Activated CD4-positive, alpha-beta T cell treated with anti-CD3 and anti-CD28 coated beads for 36 hours (primary cell): ENCODE data around the gene DOP1B. TPM values are rescaled to one million over a fixed set of nuclear protein-coding genes. Genes with fewer than 3 reads are reported as not detected.
"Not testable (repeated sequence)": the region's sequence is repeated elsewhere in the genome, so short reads cannot be mapped to it uniquely, and the experiment has no call there.

ENCODE experiments used
- ATAC-seq: fragments of 200-7000 bp; cut with Tn5 transposase; one replicate; pipeline ENCODE4 v1.10.0; 2021; ENCODE audit warnings: mild to moderate bottlenecking, moderate library complexity
- CTCF ChIA-PET: fragments of 350-600 bp; sonication (Branson Sonifier 250); formaldehyde crosslinking; loops from one replicate; lab custom pipeline; 2021; ENCODE audit warnings: antibody characterized with exemption; lab: Charles Lee
- POLR2A ChIA-PET: fragments of 350-600 bp; sonication (Branson Sonifier 250); formaldehyde crosslinking; loops from one replicate; lab custom pipeline; 2021; ENCODE audit warnings: antibody characterized with exemption, inconsistent platforms; lab: Charles Lee
- DNase-seq: peaks from one replicate; pipeline ENCODE4 v3.0.0-alpha.2; 2020
- H3K27ac Mint-ChIP-seq: one replicate; pipeline ENCODE4 v1.8.0; 2021; ENCODE audit warnings: mixed read lengths
- H3K27me3 Mint-ChIP-seq: one replicate; pipeline ENCODE4 v1.8.0; 2021; ENCODE audit warnings: mixed read lengths
- H3K36me3 Mint-ChIP-seq: one replicate; pipeline ENCODE4 v1.8.0; 2021; ENCODE audit warnings: low read depth, mixed read lengths
- H3K4me1 Mint-ChIP-seq: one replicate; pipeline ENCODE4 v1.8.0; 2021; ENCODE audit warnings: mixed read lengths
- H3K4me3 Mint-ChIP-seq: one replicate; pipeline ENCODE4 v1.8.0; 2021; ENCODE audit warnings: mild to moderate bottlenecking, moderate library complexity, mixed read lengths
- H3K9me3 Mint-ChIP-seq: one replicate; pipeline ENCODE4 v1.8.0; 2021; ENCODE audit warnings: low read depth, mixed read lengths
- intact Hi-C, 2 experiments: fragments of 100-400 bp; cut with DNase I in 1 of 2; cut with micrococcal nuclease in 1 of 2; formaldehyde crosslinking; loops; one replicate each; pipeline versions ENCODE4 v1.14.2 to v1.15.1; 2022 to 2024; cut with DNase I, micrococcal nuclease
- total RNA-seq, 2 experiments: library from RNA; stranded (reverse); gene quantifications; one replicate each; pipeline ENCODE4 v1.2.3, GENCODE V29; 2021

The DOP1B gene
- total RNA-seq, 2 experiments from 2014 or later: 15.0 to 19.0 TPM

DNA sequence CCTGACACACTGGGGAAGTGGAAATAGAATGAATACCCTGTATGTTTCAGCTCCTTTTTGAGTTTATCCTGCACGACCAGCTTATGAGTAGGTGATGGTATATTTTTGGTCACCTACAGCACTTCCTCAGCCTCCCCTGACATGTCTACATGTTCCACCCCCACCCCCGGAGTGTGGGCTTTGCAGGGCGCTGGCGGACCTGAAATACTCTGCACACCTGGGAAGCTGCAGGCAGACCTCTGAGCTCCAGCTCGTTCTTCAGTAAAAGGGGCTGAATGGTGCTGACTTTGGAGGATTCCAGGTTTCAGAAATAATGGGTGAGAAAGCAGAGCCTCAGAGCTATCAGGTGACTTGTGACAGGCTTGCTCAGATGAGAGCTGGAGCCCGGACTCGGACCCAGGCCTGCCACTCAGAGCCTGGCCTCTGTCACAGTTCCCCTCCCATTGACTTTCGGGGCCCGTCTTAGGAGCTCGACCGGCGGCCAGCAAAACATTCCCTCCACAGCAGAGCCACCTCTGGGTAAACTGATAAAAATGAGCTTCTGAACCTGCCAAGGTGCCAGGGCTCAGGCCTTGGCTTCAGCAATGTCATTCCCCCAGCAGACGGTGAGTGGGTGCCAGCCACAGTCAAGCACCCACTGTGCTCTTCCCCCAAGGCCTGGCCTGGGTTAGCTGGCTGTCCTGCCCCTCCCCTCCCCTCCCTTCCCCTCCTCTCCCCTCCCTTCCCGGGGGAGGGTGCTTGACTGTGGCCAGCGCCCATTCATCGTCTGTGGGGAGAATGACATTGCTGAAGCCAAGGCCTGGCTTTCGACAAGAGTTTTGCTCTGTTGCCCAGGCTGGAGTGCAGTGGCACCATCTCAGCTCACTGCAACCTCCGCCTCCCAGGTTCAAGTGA, 30.1 kb downstream of the DOP1B start:
- ATAC-seq: no peak
- no peak overlapping the region for H3K4me3 Mint-ChIP-seq
- no peaks in the 10 kb centered on the region for H3K9me3 Mint-ChIP-seq
- no peak for DNase-seq
- H3K4me1 Mint-ChIP-seq: peaks cover 4% of the 10 kb centered on the region
- intact Hi-C loops: no loop called here
- peaks cover 7% of the 10 kb centered on the region for H3K36me3 Mint-ChIP-seq
- H3K27me3 Mint-ChIP-seq: no peaks in the 10 kb centered on the region
- POLR2A ChIA-PET: no interaction called here
- no peak overlapping the region for H3K27ac Mint-ChIP-seq
- CTCF ChIA-PET: interaction anchor here (0.7 to 1.0 kb wide), 2 partner anchors 13 to 23 kb away, joined by 3 read pairs; no protein-coding TSS in a partner anchor

DNA sequence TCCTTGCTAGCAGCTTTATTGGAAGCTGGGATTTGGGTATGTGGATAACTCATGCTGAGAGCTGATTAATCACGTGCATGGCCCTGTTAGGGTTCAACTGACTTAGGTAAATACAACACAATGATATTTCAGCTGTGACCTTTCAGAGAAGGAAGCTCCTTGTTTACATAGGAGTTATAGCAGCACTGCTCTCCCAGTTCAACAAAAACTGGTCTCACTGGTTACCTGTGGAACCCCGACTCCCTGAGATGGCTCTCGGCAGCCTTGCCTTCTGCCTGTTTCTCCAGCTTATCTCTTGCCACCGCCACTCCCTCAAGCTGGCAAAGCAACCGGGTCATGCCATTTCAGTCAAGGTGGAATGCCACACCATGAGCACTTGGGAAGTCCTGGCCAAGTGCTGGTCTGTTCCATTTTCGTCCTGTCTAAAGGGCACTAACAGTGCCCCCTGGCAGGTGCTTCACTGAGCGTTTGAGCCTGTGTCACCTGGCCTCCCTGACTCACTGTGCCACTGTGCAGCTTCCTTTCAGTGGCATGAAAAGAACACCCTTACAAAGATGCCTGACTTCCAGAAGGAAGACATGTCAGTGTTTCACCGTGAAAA, 31.6 kb downstream of the DOP1B start:
- Mint-ChIP-seq H3K9me3 (no peaks in the 10 kb centered on the region), H3K36me3 (peaks cover 7% of the 10 kb centered on the region), H3K27ac (no peak overlapping the region), H3K27me3 (no peaks in the 10 kb centered on the region), H3K4me3 (no peak overlapping the region), H3K4me1 (peaks cover 4% of the 10 kb centered on the region)
- DNase-seq (no peak), ATAC-seq (no peak)
- CTCF ChIA-PET: interaction anchor here (2.0 kb wide), 1 partner anchor 22 kb away, joined by 5 read pairs; no protein-coding TSS in a partner anchor
- intact Hi-C loops: no loop called here
- POLR2A ChIA-PET: no interaction called here

DNA sequence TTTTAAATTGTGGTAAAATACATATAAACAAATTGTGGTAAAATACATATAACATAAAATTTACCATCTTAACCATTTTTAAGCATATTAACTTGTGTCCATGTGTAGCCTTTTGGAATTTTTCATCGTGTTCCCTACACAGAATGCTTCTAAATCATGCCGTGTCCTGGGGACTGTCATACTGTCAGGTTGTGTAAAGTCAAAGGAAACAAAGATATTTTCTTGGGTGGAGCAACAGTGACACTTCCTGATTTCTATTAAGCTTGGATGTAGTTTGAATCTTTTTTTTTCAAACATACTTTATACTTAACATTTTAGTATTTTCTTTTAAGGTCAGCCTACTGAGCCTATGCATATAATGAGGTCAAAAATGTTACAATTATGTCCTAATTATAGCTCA, 32.3 kb downstream of the DOP1B start:
- Mint-ChIP-seq H3K4me3 (no peak overlapping the region), H3K27ac (no peak overlapping the region), H3K27me3 (no peaks in the 10 kb centered on the region), H3K36me3 (peaks cover 7% of the 10 kb centered on the region), H3K4me1 (peaks cover 4% of the 10 kb centered on the region), H3K9me3 (no peaks in the 10 kb centered on the region)
- no peak for ATAC-seq
- no peak for DNase-seq
- intact Hi-C loops: no loop called here
- ChIA-PET CTCF (interaction anchor here (2.0 kb wide), 1 partner anchor 21 kb away, joined by 5 read pairs; no protein-coding TSS in a partner anchor), POLR2A (no interaction called here)

DNA sequence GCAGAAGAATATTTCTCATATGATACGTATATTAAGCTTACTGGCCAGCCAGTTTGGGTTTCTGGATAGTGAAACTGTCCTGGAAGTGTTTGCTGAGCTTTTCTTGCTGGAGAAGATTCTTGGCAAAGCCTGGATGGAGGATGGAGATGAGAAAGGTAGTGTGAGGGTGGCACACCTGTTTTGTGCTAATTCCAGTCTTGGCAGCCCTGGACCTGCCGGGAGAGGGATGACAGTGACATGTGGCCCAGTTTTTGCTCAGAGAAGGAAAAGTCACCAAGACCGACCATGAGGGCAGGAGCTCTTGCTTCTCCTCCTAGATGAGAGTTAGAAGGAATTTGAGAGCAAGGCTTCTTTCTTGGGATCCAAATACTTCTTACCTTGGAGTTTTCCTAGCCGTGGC, 34.1 kb downstream of the DOP1B start:
- Mint-ChIP-seq H3K27ac (no peak overlapping the region), H3K27me3 (no peaks in the 10 kb centered on the region), H3K36me3 (peaks cover 4% of the 10 kb centered on the region), H3K9me3 (no peaks in the 10 kb centered on the region), H3K4me1 (peaks cover 4% of the 10 kb centered on the region), H3K4me3 (no peak overlapping the region)
- CTCF ChIA-PET: no interaction called here
- DNase-seq (no peak), ATAC-seq (no peak)
- POLR2A ChIA-PET: no interaction called here
- intact Hi-C loops: no loop called here

DNA sequence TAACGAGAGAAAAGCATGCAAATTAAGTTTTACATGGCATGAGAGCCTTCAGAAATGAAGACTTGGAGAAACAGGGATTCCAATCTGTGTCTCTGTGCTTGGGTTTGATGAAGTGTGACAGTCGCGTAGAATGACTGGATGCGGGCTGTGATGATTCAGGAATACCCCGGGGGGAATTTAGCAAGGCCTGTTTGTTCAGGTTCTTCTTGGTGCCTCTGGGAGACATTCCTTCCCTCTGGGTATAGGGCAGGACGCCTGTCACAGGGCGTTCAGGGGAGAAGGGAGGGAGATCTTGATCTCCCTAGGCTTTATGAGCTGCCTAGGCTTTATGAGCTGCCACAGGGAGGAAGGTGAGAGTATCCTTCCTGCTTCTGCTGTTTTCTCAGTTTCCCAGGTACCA, 36.6 kb downstream of the DOP1B start:
- Mint-ChIP-seq H3K27me3 (no peaks in the 10 kb centered on the region), H3K4me3 (no peak overlapping the region), H3K9me3 (no peaks in the 10 kb centered on the region), H3K4me1 (peaks cover 2% of the 10 kb centered on the region), H3K36me3 (peaks cover 2% of the 10 kb centered on the region), H3K27ac (no peak overlapping the region)
- ChIA-PET CTCF (no interaction called here), POLR2A (interaction anchor here (0.7 kb wide), 1 partner anchor 26 kb away, joined by 3 read pairs; no protein-coding TSS in a partner anchor)
- no peak for ATAC-seq
- intact Hi-C loops: no loop called here
- DNase-seq: no peak

DNA sequence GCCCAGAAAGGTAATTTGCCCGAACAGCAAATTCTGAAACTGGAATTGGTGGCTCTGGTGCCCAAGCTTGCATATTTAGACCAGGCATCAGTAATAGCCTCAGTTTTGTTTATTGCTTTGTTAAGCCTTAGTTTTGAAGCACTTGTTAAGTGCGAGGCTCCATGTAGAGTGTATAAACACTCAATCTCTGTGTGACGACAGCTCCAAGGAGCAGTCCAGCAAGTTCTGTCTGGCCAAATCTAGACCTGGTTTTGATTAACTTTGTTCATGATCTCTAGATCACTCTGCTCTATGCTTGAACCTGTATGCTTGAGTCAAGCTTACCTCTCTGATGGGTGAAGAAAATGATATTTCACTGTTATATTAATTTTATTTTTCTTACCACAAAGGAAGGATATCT, 37.4 kb downstream of the DOP1B start:
- CTCF ChIA-PET: no interaction called here
- H3K27ac Mint-ChIP-seq: no peak overlapping the region
- no peaks in the 10 kb centered on the region for H3K9me3 Mint-ChIP-seq
- H3K4me1 Mint-ChIP-seq: no peaks in the 10 kb centered on the region
- H3K36me3 Mint-ChIP-seq: peaks cover 1% of the 10 kb centered on the region
- intact Hi-C loops: no loop called here
- no peaks in the 10 kb centered on the region for H3K27me3 Mint-ChIP-seq
- H3K4me3 Mint-ChIP-seq: no peak overlapping the region
- POLR2A ChIA-PET: no interaction called here
- ATAC-seq (no peak), DNase-seq (no peak)

DNA sequence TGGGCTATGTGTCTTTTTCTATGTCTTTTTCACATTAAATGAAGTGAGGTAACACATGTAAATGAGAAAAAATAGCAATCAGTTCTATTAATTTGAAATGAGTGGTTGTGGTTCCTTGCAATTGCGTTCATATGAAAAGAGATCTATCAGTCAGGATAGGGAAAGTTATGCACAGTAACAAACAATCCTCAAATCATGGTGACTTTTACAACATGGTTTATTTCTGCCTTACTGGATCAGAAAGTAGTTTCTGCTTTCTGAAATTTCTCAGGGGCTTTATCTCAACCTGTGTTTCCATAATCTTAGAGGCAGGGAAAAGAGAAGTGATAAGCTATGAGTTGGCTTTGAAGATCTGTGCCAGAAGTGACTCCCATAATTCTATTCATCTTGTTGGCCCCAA, 39.0 kb downstream of the DOP1B start:
- ATAC-seq: no peak
- Mint-ChIP-seq H3K4me1 (no peaks in the 10 kb centered on the region), H3K36me3 (peaks cover 5% of the 10 kb centered on the region), H3K27ac (no peak overlapping the region), H3K27me3 (no peaks in the 10 kb centered on the region), H3K9me3 (no peaks in the 10 kb centered on the region), H3K4me3 (no peak overlapping the region)
- CTCF ChIA-PET: interaction anchor here (0.6 kb wide), 1 partner anchor 1622 kb away, joined by 3 read pairs; no protein-coding TSS in a partner anchor
- intact Hi-C loops: no loop called here
- POLR2A ChIA-PET: interaction anchor here (0.6 kb wide), 1 partner anchor 11 kb away, joined by 3 read pairs; no protein-coding TSS in a partner anchor
- no peak for DNase-seq

DNA sequence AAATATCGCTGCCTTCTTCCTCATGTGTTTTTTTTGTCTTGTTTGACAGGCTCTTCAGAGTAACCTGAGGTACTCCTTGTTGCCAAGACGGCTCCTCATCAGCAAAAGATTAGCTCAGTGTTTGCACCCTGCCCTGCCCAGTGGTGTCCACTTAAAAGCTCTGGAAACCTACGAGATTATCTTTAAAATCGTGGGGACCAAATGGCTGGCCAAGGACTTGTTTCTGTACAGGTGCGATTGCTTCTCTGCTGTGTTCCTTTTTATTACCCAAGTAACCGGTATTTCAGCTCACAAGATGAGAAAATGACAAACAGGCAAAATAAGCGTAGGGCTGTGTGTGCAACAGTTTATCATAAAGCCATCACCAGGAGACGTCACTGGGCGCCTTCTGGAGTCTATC, 42.4 kb downstream of the DOP1B start:
- intact Hi-C loops: no loop called here
- Mint-ChIP-seq H3K4me3 (no peak overlapping the region), H3K9me3 (no peaks in the 10 kb centered on the region), H3K36me3 (peaks cover 5% of the 10 kb centered on the region), H3K27me3 (no peaks in the 10 kb centered on the region), H3K27ac (no peak overlapping the region), H3K4me1 (peaks cover 13% of the 10 kb centered on the region)
- DNase-seq: no peak
- CTCF ChIA-PET: no interaction called here
- ATAC-seq: no peak
- POLR2A ChIA-PET: no interaction called here

DNA sequence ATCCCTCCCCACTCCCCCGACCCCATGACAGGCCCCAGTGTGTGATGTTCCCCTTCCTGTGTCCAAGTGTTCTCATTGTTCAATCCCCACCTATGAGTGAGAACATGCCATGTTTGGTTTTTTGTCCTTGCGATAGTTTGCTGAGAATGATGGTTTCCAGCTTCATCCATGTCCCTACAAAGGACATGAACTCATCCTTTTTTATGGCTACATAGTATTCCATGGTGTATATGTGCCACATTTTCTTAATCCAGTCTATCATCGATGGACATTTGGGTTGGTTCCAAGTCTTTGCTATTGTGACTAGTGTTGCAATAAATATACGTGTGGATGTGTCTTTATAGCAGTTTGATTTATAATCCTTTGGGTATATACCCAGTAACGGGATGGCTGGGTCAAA, 43.0 kb downstream of the DOP1B start:
- H3K36me3 Mint-ChIP-seq, POLR2A ChIA-PET, intact Hi-C loops, H3K27me3 Mint-ChIP-seq, CTCF ChIA-PET, H3K27ac Mint-ChIP-seq, H3K9me3 Mint-ChIP-seq, DNase-seq, ATAC-seq, H3K4me3 Mint-ChIP-seq: not testable (repeated sequence)
- H3K4me1 Mint-ChIP-seq: peaks cover 14% of the 10 kb centered on the region

DNA sequence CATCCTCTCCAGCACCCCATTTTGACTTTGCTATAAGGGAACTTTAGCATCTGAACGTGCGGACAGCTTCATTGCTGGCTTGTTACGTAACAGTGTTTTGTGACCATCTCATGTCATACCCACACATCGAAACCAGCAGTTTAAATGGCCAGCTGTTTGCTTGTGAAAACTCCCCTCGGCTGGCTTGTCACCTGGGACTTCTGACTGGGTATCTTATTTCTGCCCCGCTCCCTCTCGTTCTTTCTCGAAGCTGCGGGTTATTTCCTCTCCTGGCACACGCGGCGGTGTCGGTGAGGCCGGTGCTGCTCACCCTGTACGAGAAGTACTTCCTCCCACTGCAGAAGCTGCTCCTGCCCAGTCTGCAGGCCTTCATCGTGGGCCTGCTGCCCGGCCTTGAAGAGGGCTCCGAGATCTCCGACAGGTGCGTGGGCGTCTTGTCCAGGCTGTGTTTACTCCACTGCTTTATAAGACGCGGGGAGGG, 43.5 kb downstream of the DOP1B start:
- peaks cover 14% of the 10 kb centered on the region for H3K4me1 Mint-ChIP-seq
- peaks cover 5% of the 10 kb centered on the region for H3K36me3 Mint-ChIP-seq
- H3K27me3 Mint-ChIP-seq: no peaks in the 10 kb centered on the region
- no peak overlapping the region for H3K27ac Mint-ChIP-seq
- POLR2A ChIA-PET: no interaction called here
- no peak for ATAC-seq
- CTCF ChIA-PET: interaction anchor here (0.7 to 1.2 kb wide), 2 partner anchors 46 to 221 kb away, joined by 3 read pairs; no protein-coding TSS in a partner anchor
- H3K4me3 Mint-ChIP-seq: no peak overlapping the region
- intact Hi-C loops: no loop called here
- H3K9me3 Mint-ChIP-seq: no peaks in the 10 kb centered on the region
- DNase-seq: no peak

DNA sequence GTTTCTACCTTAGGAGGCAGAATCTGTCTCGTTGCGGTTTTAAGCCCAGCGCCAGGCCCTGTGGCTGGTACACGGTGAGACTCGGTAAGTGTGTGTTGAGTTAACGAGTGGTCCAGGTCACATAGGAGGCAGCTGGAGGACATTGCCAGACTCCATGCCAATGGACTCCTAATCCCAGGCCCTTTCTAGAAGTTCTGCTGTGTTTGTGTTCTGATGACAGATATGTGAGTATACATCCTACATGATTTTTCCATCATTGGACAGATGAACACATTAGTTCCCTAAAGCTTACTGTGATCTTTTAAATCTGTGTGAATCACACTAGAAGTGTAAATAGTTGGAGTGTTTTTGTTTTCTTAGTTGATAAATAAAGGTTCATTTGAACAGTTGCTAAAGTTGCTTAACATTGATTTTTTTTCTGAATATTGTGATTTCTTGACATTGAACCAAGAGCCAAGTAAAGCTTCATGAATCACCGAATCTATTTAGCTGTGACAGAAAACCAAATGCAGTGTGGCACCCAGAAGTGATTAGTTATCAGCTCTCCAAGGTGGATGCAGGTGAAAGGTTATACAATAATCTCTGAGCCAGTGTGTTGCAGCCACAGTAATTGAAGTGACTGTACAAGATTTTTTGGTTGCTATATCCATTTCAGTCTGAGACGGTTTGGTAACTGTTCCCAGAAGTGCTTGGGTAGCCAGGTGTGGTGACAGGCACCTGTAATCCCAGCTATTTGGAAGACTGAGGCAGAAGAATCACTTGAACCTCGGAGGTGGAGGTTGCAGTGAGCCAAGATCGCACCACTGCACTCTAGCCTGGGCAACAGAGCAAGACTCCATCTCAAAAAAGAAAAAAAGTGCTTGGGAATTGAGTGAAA, 46.3 kb downstream of the DOP1B start:
- ATAC-seq: peak; percentile 14
- Mint-ChIP-seq H3K36me3 (peaks cover 5% of the 10 kb centered on the region), H3K27ac (no peak overlapping the region), H3K4me1 (peaks cover 21% of the 10 kb centered on the region), H3K4me3 (no peak overlapping the region), H3K9me3 (no peaks in the 10 kb centered on the region), H3K27me3 (no peaks in the 10 kb centered on the region)
- no peak for DNase-seq
- CTCF ChIA-PET: interaction anchor here (0.6 to 1.9 kb wide), 6 partner anchors 9 to 61 kb away, joined by 4 to 8 read pairs (median 4); no protein-coding TSS in a partner anchor
- intact Hi-C loops: loop anchor here in 1 of 2 experiments (1.0 kb wide), 1 partner anchor 182 kb away; the partner anchor contains the start of gene CHAF1B
- POLR2A ChIA-PET: no interaction called here
